ENCODE measurements around the gene S100A7A. TPM values are rescaled to one million over a fixed set of nuclear protein-coding genes. Genes with fewer than 3 reads are reported as not detected.

S100A7A gene
- total and polyA plus RNA-seq, 10 of the 15 experiments (the other 5 are each of a cell fraction or from before 2014, with no cell fraction given): not detected

DNA sequence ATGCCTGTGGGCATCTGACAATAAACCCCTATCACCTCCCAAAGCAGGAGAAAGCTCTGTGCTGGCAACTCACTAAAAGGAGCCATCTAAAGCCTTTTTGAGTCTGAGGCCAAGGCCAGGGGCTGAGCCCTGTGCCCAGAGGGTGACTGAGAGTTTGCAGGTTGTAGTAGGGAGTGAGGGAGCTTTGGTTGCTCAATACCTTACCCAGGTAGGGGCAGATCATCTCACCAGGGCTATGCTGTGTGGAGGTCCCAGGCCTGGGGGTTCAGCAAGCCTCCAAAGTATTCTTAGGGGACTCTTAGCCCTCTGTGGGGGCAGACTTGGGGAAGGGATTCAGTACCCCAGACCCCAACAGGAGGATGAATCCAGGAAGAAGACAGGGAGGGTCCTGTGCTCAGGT is 23.0 kb downstream of the S100A7A start (continued):
- TF ChIP-seq, protein P1, sequence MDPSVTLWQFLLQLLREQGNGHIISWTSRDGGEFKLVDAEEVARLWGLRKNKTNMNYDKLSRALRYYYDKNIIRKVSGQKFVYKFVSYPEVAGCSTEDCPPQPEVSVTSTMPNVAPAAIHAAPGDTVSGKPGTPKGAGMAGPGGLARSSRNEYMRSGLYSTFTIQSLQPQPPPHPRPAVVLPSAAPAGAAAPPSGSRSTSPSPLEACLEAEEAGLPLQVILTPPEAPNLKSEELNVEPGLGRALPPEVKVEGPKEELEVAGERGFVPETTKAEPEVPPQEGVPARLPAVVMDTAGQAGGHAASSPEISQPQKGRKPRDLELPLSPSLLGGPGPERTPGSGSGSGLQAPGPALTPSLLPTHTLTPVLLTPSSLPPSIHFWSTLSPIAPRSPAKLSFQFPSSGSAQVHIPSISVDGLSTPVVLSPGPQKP (IDR thresholded peaks at IDR 0.05; ENCODE audit: low read depth, low read length): no peak
- no peak for TF ChIP-seq NR2F1 (conservative IDR thresholded peaks at IDR 0.05)
- TF ChIP-seq IRF4 (IDR thresholded peaks at IDR 0.05; ENCODE audit: low read depth, low read length): no peak
- TF ChIP-seq, protein P2, sequence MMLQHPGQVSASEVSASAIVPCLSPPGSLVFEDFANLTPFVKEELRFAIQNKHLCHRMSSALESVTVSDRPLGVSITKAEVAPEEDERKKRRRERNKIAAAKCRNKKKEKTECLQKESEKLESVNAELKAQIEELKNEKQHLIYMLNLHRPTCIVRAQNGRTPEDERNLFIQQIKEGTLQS (IDR thresholded peaks at IDR 0.05; ENCODE audit: borderline replicate concordance, extremely low read depth, low read depth, low read length): no peak

DNA sequence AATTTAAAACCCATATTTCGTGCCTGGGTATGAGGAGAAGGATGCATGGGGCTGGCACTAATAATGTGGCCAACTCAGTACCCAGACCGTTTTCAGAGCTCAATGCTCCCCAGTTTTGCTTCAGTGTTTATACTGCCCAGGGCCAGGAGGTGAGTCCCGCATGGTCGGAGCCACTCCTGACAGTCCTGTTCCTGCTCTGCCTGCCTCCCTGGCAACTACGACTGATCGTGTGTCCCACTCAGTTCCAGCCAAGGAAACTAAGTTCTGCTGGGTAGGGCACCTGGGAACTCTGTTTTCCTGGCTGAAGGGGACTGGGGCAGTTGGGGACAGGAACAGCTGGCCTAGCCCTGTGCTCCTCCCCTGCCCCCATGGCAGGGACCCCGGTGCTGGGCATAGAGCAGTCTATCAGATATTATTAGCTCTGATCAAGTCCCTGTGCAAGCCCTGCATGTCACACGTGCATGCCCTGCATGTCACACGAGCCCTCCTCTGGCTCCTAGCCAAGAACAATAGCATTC is 25.0 kb downstream of the S100A7A start:
- Histone ChIP-seq H4K20me1 (ENCODE audit: control insufficient read depth, insufficient read depth) (no peaks in the 10 kb centered on the region), H3K4me1 (ENCODE audit: control insufficient read depth, insufficient read depth, low read length) (no peaks in the 10 kb centered on the region), H3K4me3 (no peak overlapping the region), H3K27ac (ENCODE audit: control insufficient read depth, insufficient read depth) (no peak overlapping the region), H2AFZ (ENCODE audit: control insufficient read depth, low read depth, low read length) (no peak overlapping the region), H3K9ac (ENCODE audit: control insufficient read depth, insufficient read depth, low read length) (no peak overlapping the region), H3K27me3 (replicated peaks in 1 of 2; ENCODE audit: control insufficient read depth in 2 of 2, insufficient read depth in 2 of 2, low read length in 1 of 2) (peaks cover 0 to 3% of the 10 kb centered on the region in 2 experiments; a peak in 2 of 4 replicates), H3K4me2 (ENCODE audit: control insufficient read depth, insufficient read depth) (no peak overlapping the region), H3K79me2 (ENCODE audit: control insufficient read depth, insufficient read depth, low read length) (no peaks in the 10 kb centered on the region), H3K9me3 (replicated peaks; ENCODE audit: control insufficient read depth, insufficient read depth, low read length) (no peaks in the 10 kb centered on the region), H3K36me3 (ENCODE audit: control insufficient read depth in 2 of 2, insufficient read depth in 2 of 2, low read length in 1 of 2) (no peaks in the 10 kb centered on the region)
- SMC1A ChIA-PET (ENCODE audit: uncharacterized antibody, unreplicated experiment): no interaction called here
- DNase-seq (ENCODE audit: low read depth, low spot score): no peak
- in situ Hi-C loops (cut with MboI): no loop called here
- ATAC-seq: no peak
- no peak for FAIRE-seq
- CTCF ChIA-PET: interaction anchor here (1.0 kb wide), 1 partner anchor 54 kb away, joined by 3 read pairs; no protein-coding TSS in a partner anchor
- intact Hi-C loops (cut with micrococcal nuclease; ENCODE audit: unreplicated experiment): no loop called here
- RAD21 ChIA-PET (ENCODE audit: unreplicated experiment): no interaction called here
- POLR2A ChIA-PET: no interaction called here
- WGBS (ENCODE audit: insufficient coverage, insufficient replicate concordance, low lambda C conversion rate, missing lambda C conversion rate): 22% methylated on average over 9 of the region's 9 CpGs
- BruUV-seq (replicated peaks): no TSS peak
- TF ChIP-seq IKZF1 (conservative IDR thresholded peaks at IDR 0.05): no peak
- TF ChIP-seq SMC3 (IDR thresholded peaks at IDR 0.05; ENCODE audit: borderline replicate concordance, low read length): no peak
- no peak for TF ChIP-seq MXI1 (IDR thresholded peaks at IDR 0.05; ENCODE audit: low read depth, low read length)
- no peak for TF ChIP-seq FOS (IDR thresholded peaks at IDR 0.05; ENCODE audit: borderline replicate concordance, extremely low read depth, insufficient read length)
- TF ChIP-seq, protein P3, sequence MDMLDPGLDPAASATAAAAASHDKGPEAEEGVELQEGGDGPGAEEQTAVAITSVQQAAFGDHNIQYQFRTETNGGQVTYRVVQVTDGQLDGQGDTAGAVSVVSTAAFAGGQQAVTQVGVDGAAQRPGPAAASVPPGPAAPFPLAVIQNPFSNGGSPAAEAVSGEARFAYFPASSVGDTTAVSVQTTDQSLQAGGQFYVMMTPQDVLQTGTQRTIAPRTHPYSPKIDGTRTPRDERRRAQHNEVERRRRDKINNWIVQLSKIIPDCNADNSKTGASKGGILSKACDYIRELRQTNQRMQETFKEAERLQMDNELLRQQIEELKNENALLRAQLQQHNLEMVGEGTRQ (IDR thresholded peaks at IDR 0.05; ENCODE audit: borderline replicate concordance, low read depth, low read length): no peak
- TF ChIP-seq ZZZ3 (IDR thresholded peaks at IDR 0.05; ENCODE audit: control insufficient read depth, insufficient read length, low read depth): no peak
- no peak for TF ChIP-seq EGR1 (IDR thresholded peaks at IDR 0.05; ENCODE audit: borderline replicate concordance in 1 of 2, low read depth in 2 of 2, low read length in 2 of 2)
- no peak for TF ChIP-seq ZBED1 (IDR thresholded peaks at IDR 0.05; ENCODE audit: borderline replicate concordance)
- TF ChIP-seq, protein P4, sequence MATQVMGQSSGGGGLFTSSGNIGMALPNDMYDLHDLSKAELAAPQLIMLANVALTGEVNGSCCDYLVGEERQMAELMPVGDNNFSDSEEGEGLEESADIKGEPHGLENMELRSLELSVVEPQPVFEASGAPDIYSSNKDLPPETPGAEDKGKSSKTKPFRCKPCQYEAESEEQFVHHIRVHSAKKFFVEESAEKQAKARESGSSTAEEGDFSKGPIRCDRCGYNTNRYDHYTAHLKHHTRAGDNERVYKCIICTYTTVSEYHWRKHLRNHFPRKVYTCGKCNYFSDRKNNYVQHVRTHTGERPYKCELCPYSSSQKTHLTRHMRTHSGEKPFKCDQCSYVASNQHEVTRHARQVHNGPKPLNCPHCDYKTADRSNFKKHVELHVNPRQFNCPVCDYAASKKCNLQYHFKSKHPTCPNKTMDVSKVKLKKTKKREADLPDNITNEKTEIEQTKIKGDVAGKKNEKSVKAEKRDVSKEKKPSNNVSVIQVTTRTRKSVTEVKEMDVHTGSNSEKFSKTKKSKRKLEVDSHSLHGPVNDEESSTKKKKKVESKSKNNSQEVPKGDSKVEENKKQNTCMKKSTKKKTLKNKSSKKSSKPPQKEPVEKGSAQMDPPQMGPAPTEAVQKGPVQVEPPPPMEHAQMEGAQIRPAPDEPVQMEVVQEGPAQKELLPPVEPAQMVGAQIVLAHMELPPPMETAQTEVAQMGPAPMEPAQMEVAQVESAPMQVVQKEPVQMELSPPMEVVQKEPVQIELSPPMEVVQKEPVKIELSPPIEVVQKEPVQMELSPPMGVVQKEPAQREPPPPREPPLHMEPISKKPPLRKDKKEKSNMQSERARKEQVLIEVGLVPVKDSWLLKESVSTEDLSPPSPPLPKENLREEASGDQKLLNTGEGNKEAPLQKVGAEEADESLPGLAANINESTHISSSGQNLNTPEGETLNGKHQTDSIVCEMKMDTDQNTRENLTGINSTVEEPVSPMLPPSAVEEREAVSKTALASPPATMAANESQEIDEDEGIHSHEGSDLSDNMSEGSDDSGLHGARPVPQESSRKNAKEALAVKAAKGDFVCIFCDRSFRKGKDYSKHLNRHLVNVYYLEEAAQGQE (IDR thresholded peaks at IDR 0.05; ENCODE audit: low read depth, low read length): no peak
- TF ChIP-seq HDAC2 (IDR thresholded peaks at IDR 0.05): no peak
- no peak for TF ChIP-seq SUZ12 (IDR thresholded peaks at IDR 0.05; ENCODE audit: unreplicated experiment)
- TF ChIP-seq, protein P5, sequence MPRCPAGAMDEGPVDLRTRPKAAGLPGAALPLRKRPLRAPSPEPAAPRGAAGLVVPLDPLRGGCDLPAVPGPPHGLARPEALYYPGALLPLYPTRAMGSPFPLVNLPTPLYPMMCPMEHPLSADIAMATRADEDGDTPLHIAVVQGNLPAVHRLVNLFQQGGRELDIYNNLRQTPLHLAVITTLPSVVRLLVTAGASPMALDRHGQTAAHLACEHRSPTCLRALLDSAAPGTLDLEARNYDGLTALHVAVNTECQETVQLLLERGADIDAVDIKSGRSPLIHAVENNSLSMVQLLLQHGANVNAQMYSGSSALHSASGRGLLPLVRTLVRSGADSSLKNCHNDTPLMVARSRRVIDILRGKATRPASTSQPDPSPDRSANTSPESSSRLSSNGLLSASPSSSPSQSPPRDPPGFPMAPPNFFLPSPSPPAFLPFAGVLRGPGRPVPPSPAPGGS (IDR thresholded peaks at IDR 0.05; ENCODE audit: borderline replicate concordance, insufficient read depth, low read depth, low read length, poor library complexity, severe bottlenecking): no peak

Measured in GM12878 (cell line).